OCI-M2 (cell line): ENCODE measurements around the gene HLCS.

Experiments used
- DNase-seq: peaks from one replicate; lab custom pipeline; 2025; ENCODE audit not compliant: unreplicated experiment; lab: John Stamatoyannopoulos, UW

Gene HLCS

DNA sequence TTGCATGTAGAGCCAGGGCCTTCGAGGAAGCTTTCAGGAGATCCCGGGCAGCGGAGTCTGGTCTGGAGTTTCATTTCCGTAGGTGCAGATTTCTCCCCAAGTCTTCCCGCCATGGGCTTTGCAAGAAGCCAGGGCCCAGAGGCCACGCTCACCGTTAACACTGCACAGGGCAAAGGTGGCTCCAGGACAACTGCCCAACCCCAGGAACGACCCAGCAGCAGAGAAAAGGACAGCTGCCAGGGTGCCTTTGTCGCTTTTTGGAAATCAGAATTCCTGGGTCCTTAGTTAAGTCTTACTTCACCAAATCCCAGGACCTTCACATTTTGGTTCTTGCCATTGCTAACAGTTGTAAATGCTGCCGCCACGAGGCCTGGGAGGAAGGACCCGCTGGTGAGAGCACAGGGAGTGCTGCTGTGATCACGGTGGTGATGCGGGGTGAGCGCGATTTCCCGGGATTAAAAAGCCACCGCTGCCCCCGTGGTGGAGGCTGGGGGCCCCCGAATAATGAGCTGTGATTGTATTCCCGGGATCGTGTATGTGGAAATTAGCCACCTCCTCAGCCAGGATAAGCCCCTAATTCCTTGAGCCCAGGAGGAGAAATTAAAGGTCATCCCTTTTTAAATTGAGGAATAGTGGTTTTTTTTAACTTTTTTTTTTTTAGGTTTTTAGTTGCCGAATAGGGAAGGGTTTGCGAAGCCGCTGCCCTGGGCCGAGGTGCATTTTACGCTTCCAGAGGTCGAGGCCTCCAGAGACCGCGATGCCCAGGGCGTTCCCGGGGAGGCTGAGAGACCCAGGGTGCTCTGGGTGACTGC lies 259.3 kb downstream of the HLCS start:
- DNase-seq: no peak

DNA sequence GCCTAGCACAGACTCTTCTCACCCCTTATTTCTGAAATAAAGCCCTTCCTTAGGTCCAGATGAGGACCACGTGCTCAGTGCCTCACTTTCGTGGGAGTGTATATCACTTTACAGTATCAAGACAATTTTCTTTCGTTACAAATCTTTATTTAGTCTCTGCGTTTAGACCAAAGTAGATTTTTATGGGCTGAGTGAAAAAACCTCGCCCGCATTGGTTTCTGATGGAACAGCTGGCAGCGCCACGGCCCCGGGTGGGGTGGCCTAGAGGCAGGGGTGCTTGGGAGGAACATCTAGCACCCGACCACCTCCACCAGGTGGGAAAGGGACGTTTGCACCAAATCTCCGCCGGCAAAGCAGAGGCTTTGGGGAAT lies 260.0 kb downstream of the HLCS start:
- DNase-seq: no peak

GRCh38 chr21:36705679-36706481 lies 260.6 kb downstream of the HLCS start:
- DNase-seq: no peak

DNA sequence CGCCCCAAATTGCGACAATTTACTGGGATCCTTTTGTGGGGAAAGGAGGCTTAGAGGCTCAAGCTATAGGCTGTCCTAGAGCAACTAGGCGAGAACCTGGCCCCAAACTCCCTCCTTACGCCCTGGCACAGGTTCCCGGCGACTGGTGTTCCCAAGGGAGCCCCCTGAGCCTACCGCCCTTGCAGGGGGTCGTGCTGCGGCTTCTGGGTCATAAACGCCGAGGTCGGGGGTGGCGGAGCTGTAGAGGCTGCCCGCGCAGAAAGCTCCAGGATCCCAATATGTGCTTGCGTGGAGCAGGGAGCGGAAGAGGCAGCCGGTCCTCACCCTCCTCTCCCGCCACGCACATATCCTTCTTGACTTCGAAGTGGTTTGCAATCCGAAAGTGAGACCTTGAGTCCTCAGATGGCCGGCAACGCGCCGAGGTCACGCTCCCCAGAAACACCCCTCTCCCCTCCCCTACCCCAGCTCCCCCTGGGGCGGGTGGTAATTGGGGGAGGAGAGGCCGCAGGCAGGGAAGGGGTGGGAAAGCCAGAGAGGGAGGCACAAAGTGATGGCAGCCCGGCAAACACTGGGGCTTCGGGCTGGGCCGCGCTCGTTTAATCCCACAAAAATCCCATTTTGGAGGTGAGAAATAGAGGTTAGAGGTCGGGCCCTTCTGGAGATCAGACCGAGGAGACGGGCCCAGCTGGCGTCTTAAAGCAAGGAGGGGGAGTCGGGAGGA lies 261.4 kb downstream of the HLCS start:
- DNase-seq: no peak

GRCh38 chr21:36704281-36704957 lies 262.1 kb downstream of the HLCS start:
- DNase-seq: no peak

GRCh38 chr21:36703626-36704280 lies 262.7 kb downstream of the HLCS start:
- DNase-seq: no peak

DNA sequence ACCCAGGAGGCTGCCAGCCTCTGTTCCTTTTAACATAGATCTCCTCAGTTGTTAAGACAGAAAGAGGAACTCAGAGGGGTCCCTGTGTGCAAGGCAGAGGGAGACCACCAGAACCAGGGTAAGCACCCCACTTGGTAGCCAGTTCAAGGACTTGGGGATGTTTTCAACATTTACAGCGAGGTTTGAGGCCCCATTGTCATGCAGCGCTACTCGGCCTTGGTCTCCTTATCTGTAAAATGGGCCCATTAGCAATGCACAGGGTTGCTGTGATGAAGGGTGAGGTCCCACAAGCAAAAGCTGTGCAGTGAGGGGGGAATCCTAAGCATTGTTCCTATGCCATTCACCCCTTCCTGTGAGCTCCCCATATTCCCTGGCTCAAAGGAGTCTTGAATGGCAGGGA lies 263.3 kb downstream of the HLCS start:
- DNase-seq: no peak

DNA sequence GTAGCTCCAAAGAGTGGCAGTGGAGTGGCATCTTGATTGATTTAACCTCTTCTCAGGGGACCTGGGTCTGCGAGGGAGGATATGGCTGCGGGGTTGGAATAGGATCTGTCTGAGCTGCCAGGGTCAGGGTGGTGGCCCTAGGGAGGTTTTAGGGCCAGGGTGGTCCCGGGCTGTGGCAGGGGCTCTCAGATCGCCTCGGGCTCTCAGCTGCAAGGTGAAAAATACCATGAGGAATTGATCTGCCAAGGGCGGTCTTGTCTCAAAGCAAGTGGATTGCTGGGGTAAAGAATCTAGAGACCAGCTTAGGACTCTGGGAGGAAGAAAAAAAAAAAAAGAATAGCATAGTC lies 263.9 kb downstream of the HLCS start:
- DNase-seq: no peak

DNA sequence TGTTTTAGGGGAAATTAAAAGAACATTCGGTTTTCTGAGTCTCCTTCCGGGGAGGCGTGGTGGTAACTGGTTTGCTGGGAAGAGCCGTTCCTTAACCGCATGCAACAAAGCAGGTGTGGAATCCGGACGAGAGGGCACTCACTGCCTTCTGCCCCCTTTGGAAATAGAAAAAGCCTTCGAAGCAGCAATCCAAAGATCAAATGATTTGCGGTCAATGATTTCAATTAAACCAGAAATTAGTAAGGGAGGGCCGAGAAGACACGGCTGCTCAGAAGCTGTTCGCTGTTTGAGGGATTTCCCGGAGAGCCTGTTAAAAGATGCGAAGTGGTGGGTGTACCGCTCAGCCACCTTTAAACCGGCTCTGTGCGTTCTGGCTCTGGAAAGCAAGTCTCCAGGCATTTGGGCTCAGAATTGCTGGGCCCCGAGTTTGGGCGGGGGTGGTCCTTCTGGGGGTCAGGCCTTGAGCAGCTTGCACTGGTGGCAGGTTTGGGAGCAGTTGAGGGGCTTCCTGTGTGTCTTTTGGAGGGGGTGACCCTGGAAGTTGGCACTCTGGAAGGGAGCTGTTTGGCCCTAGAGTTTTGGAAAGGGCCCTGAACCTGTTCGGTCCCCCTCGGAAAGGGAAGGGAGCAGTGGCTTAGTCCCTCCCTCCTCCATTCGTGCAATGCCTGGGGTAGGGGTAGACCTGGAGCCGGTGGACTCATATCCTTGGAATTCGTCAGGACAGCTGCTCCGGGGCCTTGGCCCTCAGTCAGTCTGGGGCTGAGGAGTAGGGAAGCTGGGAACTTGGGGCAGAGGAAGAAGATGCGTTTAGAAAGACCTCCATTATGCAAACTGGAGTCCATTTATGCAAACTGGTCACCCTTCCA lies 264.5 kb downstream of the HLCS start:
- no peak for DNase-seq

GRCh38 chr21:36700971-36701755 lies 265.3 kb downstream of the HLCS start:
- DNase-seq: no peak
